Memory B cell (primary cell): ENCODE measurements around the gene KEL.

Experiments used
- ATAC-seq: fragments of 150-1000 bp; cut with Tn5 transposase; 2 replicates; pipeline ENCODE4 v1.10.0; 2021; ENCODE audit warnings: low read depth, mild to moderate bottlenecking, moderate library complexity
- DNase-seq, 2 donors: peaks; one replicate each; pipeline ENCODE4 v3.0.0; 2022; ENCODE audit warnings: low spot score in 2 of 2
- H3K27ac Mint-ChIP-seq: one replicate; pipeline ENCODE4 v1.8.0; 2022; ENCODE audit warnings: mild to moderate bottlenecking, moderate library complexity, mixed read lengths
- H3K27me3 Mint-ChIP-seq: one replicate; pipeline ENCODE4 v1.8.0; 2022; ENCODE audit warnings: mixed read lengths
- H3K36me3 Mint-ChIP-seq: one replicate; pipeline ENCODE4 v1.8.0; 2022; ENCODE audit warnings: mild to moderate bottlenecking, mixed read lengths
- H3K4me1 Mint-ChIP-seq: one replicate; pipeline ENCODE4 v1.8.0; 2022; ENCODE audit warnings: mixed read lengths
- H3K4me3 Mint-ChIP-seq: one replicate; pipeline ENCODE4 v1.8.0; 2022; ENCODE audit warnings: mild to moderate bottlenecking, moderate library complexity, mixed read lengths
- H3K9me3 Mint-ChIP-seq: one replicate; pipeline ENCODE4 v1.8.0; 2022; ENCODE audit warnings: mixed read lengths

KEL gene, protein sequence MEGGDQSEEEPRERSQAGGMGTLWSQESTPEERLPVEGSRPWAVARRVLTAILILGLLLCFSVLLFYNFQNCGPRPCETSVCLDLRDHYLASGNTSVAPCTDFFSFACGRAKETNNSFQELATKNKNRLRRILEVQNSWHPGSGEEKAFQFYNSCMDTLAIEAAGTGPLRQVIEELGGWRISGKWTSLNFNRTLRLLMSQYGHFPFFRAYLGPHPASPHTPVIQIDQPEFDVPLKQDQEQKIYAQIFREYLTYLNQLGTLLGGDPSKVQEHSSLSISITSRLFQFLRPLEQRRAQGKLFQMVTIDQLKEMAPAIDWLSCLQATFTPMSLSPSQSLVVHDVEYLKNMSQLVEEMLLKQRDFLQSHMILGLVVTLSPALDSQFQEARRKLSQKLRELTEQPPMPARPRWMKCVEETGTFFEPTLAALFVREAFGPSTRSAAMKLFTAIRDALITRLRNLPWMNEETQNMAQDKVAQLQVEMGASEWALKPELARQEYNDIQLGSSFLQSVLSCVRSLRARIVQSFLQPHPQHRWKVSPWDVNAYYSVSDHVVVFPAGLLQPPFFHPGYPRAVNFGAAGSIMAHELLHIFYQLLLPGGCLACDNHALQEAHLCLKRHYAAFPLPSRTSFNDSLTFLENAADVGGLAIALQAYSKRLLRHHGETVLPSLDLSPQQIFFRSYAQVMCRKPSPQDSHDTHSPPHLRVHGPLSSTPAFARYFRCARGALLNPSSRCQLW

GRCh38 chr7:142961973-142962926 is at the start of gene KEL:
TSS of gene KEL (minus strand) at chr7:142962363. CDS start at chr7:142962206, 157 bp downstream.
- ATAC-seq: no peak
- Mint-ChIP-seq H3K27me3 (peaks cover 24% of the 10 kb centered on the region), H3K9me3 (no peaks in the 10 kb centered on the region), H3K4me3 (no peak within 1 kb of the TSS), H3K36me3 (no peaks in the 10 kb centered on the region), H3K27ac (no peak within 1 kb of the TSS), H3K4me1 (no peaks in the 10 kb centered on the region)
- no peak for DNase-seq

DNA sequence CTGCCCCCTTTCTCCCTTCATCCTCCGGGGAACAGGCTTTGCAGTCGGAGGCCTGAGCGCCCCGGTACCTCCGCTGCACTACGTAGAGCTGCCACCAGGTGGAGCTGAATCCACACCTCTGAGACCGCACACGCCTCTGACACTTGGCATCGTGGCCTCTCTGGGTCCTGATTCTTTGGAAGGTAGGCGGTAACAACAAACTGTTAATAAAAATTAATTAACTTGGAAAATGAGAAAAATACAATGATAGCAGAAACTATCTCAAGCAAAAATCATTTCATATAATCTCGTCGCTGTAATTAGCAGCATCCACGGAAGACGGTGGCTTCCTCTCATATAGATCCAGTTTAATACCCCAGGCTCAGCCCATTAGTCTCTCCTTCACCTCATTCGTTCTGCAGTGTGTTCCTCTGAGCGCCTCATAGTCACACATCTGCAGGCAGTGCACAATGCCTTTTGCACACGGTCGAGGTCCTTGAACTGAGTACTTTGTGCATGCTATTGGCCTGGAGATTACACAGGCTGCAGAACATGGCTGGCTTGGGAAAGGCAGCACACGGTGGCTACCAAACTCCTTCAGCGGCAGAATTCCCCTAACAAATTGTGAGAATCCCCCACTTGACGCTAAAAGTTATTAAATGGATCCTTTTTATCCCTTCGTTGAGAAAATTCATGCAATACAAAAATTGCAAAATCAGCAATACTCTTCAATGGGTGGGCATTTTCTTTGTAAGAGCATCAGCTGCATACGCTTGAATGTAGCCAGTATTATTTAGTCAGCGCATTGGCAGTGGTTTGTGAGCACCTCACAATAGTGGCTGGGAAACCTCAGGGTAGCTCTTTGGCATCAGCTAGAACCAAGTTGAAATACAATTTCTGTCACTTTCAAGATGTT is 46.1 kb upstream of the KEL start:
- peaks cover 29% of the 10 kb centered on the region for H3K4me1 Mint-ChIP-seq
- DNase-seq: peak; percentile 87 to 92

GRCh38 chr7:143005632-143006260 is 43.6 kb upstream of the KEL start:
- DNase-seq (no peak), ATAC-seq (no peak)
- H3K4me1 Mint-ChIP-seq: peaks cover 24% of the 10 kb centered on the region
- H3K27ac Mint-ChIP-seq: no peak overlapping the region
- no peak overlapping the region for H3K4me3 Mint-ChIP-seq
- H3K9me3 Mint-ChIP-seq: no peaks in the 10 kb centered on the region
- peaks cover 1% of the 10 kb centered on the region for H3K27me3 Mint-ChIP-seq
- H3K36me3 Mint-ChIP-seq: no peaks in the 10 kb centered on the region

More for the DNA sequence above, 46.1 kb upstream of the KEL start:
- Mint-ChIP-seq H3K27me3 (peaks cover 1% of the 10 kb centered on the region), H3K4me3 (no peak overlapping the region), H3K36me3 (peaks cover 2% of the 10 kb centered on the region), H3K27ac (no peak overlapping the region), H3K9me3 (peaks cover 2% of the 10 kb centered on the region)
- peak; percentile 86 for ATAC-seq

DNA sequence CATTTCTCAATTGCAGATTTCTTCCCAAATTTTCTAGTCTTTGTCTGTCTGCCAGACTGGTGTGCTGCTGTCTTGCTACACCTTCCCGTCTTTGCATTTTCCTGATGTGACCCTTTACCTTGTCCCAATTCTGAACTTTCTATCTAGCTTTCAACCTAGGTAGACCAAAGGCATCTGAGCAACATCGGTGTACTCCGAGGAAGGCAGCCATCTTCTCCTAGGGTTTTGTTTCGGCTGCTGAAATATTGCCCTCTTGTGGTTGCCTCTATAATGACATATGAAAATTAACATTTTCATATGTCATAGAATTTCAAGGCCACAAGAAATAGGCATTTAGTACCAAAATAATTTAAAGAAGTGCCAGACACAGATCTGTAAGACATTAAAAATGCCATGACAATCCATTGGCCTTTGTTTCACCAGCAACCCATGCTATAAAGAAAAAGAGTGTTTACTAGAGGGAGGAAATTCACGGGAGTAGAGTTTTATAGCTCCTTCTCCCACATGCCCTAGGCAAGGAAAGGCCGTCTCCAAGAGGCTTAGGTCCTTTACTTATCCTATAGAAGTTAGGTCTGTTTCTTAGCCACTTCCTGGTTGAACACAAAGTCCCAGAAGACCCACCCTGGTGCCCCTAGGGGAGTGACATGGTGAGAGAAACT is 41.4 kb upstream of the KEL start:
- Mint-ChIP-seq H3K9me3 (no peaks in the 10 kb centered on the region), H3K27ac (peak overlapping the region; percentile 22), H3K4me1 (peaks cover 11% of the 10 kb centered on the region), H3K4me3 (peak overlapping the region; percentile 86), H3K36me3 (no peaks in the 10 kb centered on the region), H3K27me3 (peaks cover 1% of the 10 kb centered on the region)
- peak; percentile 69 for ATAC-seq
- DNase-seq: peak in 1 of 2 donors; percentile 61

- Mint-ChIP-seq H3K27ac (peak overlapping the region; percentile 22), H3K4me1 (peaks cover 10% of the 10 kb centered on the region), H3K36me3 (no peaks in the 10 kb centered on the region), H3K4me3 (no peak overlapping the region), H3K27me3 (peaks cover 1% of the 10 kb centered on the region), H3K9me3 (no peaks in the 10 kb centered on the region)
- no peak for ATAC-seq
- DNase-seq: no peak
Observed at GRCh38 chr7:143002898-143003297, 40.7 kb upstream of the KEL start.

- Mint-ChIP-seq H3K36me3 (no peaks in the 10 kb centered on the region), H3K9me3 (no peaks in the 10 kb centered on the region), H3K4me1 (peaks cover 8% of the 10 kb centered on the region), H3K27me3 (no peaks in the 10 kb centered on the region), H3K27ac (no peak overlapping the region), H3K4me3 (no peak overlapping the region)
- ATAC-seq (peak; percentile 51), DNase-seq (no peak)
Observed at GRCh38 chr7:143002106-143002505, 39.9 kb upstream of the KEL start.

DNA sequence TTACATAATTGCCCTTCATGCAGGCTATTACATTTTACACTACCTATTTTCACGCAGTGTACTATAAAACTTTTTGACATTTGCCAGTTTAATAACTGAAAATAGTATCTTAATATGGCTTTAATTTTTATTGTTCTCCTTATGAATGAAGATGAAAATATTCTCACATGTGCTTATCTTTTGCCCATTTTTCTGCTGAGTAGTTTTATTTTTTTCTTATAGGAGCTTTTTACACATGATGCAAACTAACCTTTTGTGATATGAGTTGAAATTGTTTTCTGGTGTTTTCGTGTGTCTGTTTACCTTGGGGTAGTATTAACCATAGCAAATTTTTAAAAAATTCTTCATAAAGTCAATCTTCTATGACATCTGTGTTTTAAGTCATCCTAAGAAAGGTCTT is 38.5 kb upstream of the KEL start:
- DNase-seq: no peak
- H3K4me3 Mint-ChIP-seq: no peak overlapping the region
- no peak overlapping the region for H3K27ac Mint-ChIP-seq
- peaks cover 9% of the 10 kb centered on the region for H3K4me1 Mint-ChIP-seq
- H3K36me3 Mint-ChIP-seq: no peaks in the 10 kb centered on the region
- H3K27me3 Mint-ChIP-seq: no peaks in the 10 kb centered on the region
- H3K9me3 Mint-ChIP-seq: no peaks in the 10 kb centered on the region
- ATAC-seq: no peak

GRCh38 chr7:142999793-143000192 is 37.6 kb upstream of the KEL start:
- DNase-seq (no peak), ATAC-seq (no peak)
- H3K9me3 Mint-ChIP-seq: no peaks in the 10 kb centered on the region
- H3K36me3 Mint-ChIP-seq: no peaks in the 10 kb centered on the region
- no peaks in the 10 kb centered on the region for H3K27me3 Mint-ChIP-seq
- peaks cover 14% of the 10 kb centered on the region for H3K4me1 Mint-ChIP-seq
- no peak overlapping the region for H3K27ac Mint-ChIP-seq
- no peak overlapping the region for H3K4me3 Mint-ChIP-seq

GRCh38 chr7:142998966-142999365 is 36.8 kb upstream of the KEL start:
- H3K27me3 Mint-ChIP-seq: no peaks in the 10 kb centered on the region
- DNase-seq (no peak), ATAC-seq (no peak)
- no peaks in the 10 kb centered on the region for H3K9me3 Mint-ChIP-seq
- no peak overlapping the region for H3K27ac Mint-ChIP-seq
- H3K4me1 Mint-ChIP-seq: peaks cover 14% of the 10 kb centered on the region
- H3K36me3 Mint-ChIP-seq: no peaks in the 10 kb centered on the region
- no peak overlapping the region for H3K4me3 Mint-ChIP-seq

GRCh38 chr7:142997456-142997989 is 35.4 kb upstream of the KEL start:
- H3K27me3 Mint-ChIP-seq: no peaks in the 10 kb centered on the region
- no peaks in the 10 kb centered on the region for H3K9me3 Mint-ChIP-seq
- no peak overlapping the region for H3K4me3 Mint-ChIP-seq
- DNase-seq (no peak), ATAC-seq (no peak)
- H3K4me1 Mint-ChIP-seq: peaks cover 6% of the 10 kb centered on the region
- H3K36me3 Mint-ChIP-seq: no peaks in the 10 kb centered on the region
- H3K27ac Mint-ChIP-seq: no peak overlapping the region

GRCh38 chr7:142992427-142992826 is 30.3 kb upstream of the KEL start:
- H3K4me1 Mint-ChIP-seq: peaks cover 6% of the 10 kb centered on the region
- H3K9me3 Mint-ChIP-seq: no peaks in the 10 kb centered on the region
- H3K27ac Mint-ChIP-seq: no peak overlapping the region
- peaks cover 11% of the 10 kb centered on the region for H3K27me3 Mint-ChIP-seq
- no peaks in the 10 kb centered on the region for H3K36me3 Mint-ChIP-seq
- ATAC-seq (no peak), DNase-seq (no peak)
- H3K4me3 Mint-ChIP-seq: peak overlapping the region; percentile 5

DNA sequence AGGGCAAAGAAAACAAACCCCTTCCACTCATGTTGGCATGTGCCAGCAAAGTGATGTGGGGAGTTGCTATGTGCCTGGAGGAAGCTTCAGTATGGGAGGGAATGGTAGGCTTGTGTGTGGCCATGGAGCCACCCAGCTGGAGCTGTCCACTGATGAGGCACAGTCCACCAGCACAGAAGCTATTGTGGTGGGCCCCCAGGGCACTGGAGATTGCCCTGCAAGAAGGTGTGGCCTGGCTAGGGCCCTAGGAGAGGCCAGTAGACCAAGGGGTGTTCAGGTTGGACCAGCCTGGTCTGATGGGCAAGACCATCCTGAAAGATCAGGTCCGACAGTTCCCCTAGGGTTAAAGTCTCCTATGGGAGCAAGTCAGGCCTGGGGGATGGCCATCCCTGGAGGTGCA is 22.1 kb upstream of the KEL start:
- H3K27ac Mint-ChIP-seq: no peak overlapping the region
- no peak for DNase-seq
- ATAC-seq: no peak
- no peak overlapping the region for H3K4me3 Mint-ChIP-seq
- H3K27me3 Mint-ChIP-seq: peaks cover 15% of the 10 kb centered on the region
- H3K9me3 Mint-ChIP-seq: peaks cover 3% of the 10 kb centered on the region
- peaks cover 1% of the 10 kb centered on the region for H3K36me3 Mint-ChIP-seq
- no peaks in the 10 kb centered on the region for H3K4me1 Mint-ChIP-seq
